AG04450 (cell line): ENCODE results near the gene FRG2. TPM values are rescaled to one million over a fixed set of nuclear protein-coding genes. Genes with fewer than 3 reads are reported as not detected.

Source experiments
- CTCF ChIA-PET: fragments of 300-600, 350-600 bp; formaldehyde crosslinking; extraction: SDS; loops from one replicate; lab custom pipeline; 2022; ENCODE audit warnings: antibody characterized with exemption, inconsistent platforms; lab: Charles Lee
- POLR2A ChIA-PET: fragments of 350-600 bp; formaldehyde crosslinking; extraction: SDS; loops from one replicate; lab custom pipeline; 2021; ENCODE audit warnings: antibody characterized with exemption, inconsistent platforms; lab: Yijun Ruan, JAX
- DNase-seq: peaks from one replicate; pipeline ENCODE4 v3.0.0-alpha.2; 2011; ENCODE audit warnings: low read depth, low spot score
- H3K27ac ChIP-seq: one replicate; pipeline ENCODE4 v1.5.1; 2012; ENCODE audit warnings: low read depth, low read length, control low read depth
- H3K27me3 ChIP-seq: one replicate; pipeline ENCODE4 v1.6.0; 2012; ENCODE audit warnings: low read length; ENCODE audit not compliant: control insufficient read depth, insufficient read depth
- H3K4me3 ChIP-seq: 2 replicates; pipeline ENCODE4 v1.5.1; 2011; ENCODE audit warnings: mild to moderate bottlenecking, low read depth, low read length, control low read depth
- H3K9me3 ChIP-seq: 2 replicates; pipeline ENCODE4 v1.5.1; 2012; ENCODE audit warnings: low read length; ENCODE audit not compliant: control insufficient read depth, insufficient read depth
- CTCF ChIP-seq: IDR thresholded peaks from 2 replicates; pipeline ENCODE4 v1.5.1; 2011; ENCODE audit warnings: low read depth, low read length, control low read depth, inconsistent platforms
- polyA plus RNA-seq: library from polyadenylated mRNA; depleted of rRNA; stranded (reverse); fragments of >200 nt; gene quantifications from 2 replicates; pipeline ENCODE4 v1.2.3, GENCODE V29; 2011; rRNA removed
- small RNA-seq: library from RNA; depleted of rRNA; stranded (forward); fragments of <200 nt; gene quantifications from one replicate; pipeline ENCODE3, GENCODE V24; 2012; ENCODE audit warnings: low read depth; ENCODE audit not compliant: insufficient read length

FRG2 gene
- polyA plus RNA-seq, 1 experiment: not detected

- Histone ChIP-seq H3K9me3 (peaks cover 9% of the 10 kb centered on the region), H3K27me3 (no peaks in the 10 kb centered on the region), H3K27ac (no peak overlapping the region), H3K4me3 (no peak overlapping the region)
- DNase-seq: no peak
- POLR2A ChIA-PET: no interaction called here
- CTCF ChIA-PET: no interaction called here
- TF ChIP-seq CTCF: no peak
Observed at GRCh38 chr4:189979196-189980047, 47.6 kb downstream of the FRG2 start.

Small RNAs within 50 kb of the gene (small RNA-seq; reads per million reads assigned to genes)
- gene RNA5SP174 (not detected), gene RNA5SP175 (1.6 reads per million)

Other genes starting within 250 kb of the FRG2 start
- 16.7 and 26.3 TPM in 2 replicates for gene FRG1, start 86.4 kb downstream of the FRG2 start, polyA plus RNA-seq
- gene DBET, start 37.2 kb upstream of the FRG2 start, polyA plus RNA-seq: not detected in 2 replicates
- not detected in 2 replicates for gene DUX4, start 146.5 kb upstream of the FRG2 start, polyA plus RNA-seq